ENCODE data around the gene KCTD4.

GRCh38 chr13:45205124-45205523, 4.3 kb upstream of the KCTD4 start:
- TF ChIP-seq EZH2 (IDR thresholded peaks at IDR 0.05; ENCODE audit: borderline replicate concordance, insufficient read depth, low read length, poor library complexity, severe bottlenecking) (no peak), POLR2AphosphoS5 (IDR thresholded peaks at IDR 0.05) (no peak), CTCF (IDR thresholded peaks at IDR 0.05; ENCODE audit: poor library complexity, severe bottlenecking) (no peak), REST (IDR thresholded peaks at IDR 0.05; ENCODE audit: borderline replicate concordance) (no peak), TAF1 (IDR thresholded peaks at IDR 0.05; ENCODE audit: low read depth) (no peak)
